NCI-H1694 treated with DMSO at 0.1 percent for 48 hours (cell line): ENCODE measurements around the gene IER2.
"Not testable (repeated sequence)": the region's sequence is repeated elsewhere in the genome, so short reads cannot be mapped to it uniquely, and the experiment has no call there.

ENCODE experiments used
- DNase-seq: peaks from one replicate; lab custom pipeline; 2025; lab: John Stamatoyannopoulos, UW

The IER2 gene

DNA sequence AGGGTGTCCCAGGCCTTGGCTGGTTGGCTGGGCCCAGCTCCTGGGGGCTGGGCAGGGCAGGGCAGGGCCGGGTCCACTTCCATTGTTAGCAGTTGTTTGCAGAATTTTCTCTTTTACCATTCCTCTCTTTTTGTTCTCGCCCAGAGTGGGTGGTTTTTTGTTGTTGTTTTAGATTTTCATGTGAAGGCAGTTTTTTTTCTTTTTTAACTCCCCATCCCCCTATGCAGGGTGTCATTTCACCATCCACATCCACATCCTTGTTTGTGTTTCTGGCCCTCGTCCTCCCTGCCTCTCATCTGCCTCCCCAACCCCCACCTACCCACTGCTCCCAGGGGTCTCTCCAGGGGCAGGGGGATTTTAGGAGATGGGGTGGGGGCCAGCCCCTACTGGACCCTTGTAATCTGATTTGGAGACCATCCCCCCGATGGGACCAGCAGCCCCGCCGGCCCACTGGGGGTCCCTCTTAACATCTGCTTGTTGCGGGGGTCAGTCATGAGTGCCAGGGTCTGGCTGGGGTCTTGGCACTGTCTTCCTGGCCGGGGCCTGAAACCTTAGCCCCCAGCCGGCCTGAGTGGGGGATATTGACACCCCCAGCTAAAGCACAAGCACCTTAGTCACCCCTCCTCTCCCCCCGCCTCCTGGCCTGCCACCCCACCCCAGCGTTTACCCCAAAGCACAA lies 10.4 kb upstream of the IER2 start:
- no peak for DNase-seq

DNA sequence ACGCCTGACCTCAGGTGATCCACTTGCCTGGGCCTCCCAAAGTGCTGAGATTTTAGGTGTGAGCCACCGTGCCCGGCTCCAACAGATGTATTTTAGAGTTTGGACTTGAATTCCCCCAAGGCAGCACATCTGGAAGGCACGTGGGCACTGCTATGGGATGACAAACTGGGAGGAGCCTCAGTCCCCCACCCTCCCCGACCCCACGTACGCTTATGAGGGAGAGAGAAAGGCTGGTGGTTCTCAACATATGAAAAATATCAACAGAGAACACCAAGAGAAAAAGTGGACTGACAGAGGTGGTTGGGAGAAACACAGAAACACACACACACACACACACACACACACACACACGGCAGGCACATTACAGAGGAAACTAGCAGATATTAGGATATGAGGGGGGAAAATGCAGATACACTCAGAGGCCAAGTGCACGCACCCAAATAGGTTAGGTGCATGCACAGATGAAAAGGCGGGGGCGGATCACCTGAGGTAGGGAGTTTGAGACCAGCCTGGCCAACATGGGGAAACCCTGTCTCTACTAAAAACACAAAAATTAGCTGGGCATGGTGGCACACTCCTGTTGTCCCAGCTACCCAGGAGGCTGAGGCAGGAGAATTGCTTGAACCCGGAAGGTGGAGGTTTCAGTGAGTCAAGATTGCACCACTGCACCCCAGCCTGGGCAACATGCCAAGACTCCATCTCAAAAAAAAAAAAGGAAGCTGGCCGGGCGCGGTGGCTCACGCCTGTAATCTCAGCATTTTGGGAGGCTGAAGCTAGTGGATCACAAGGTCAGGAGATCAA lies 3.2 kb upstream of the IER2 start:
- no peak for DNase-seq

DNA sequence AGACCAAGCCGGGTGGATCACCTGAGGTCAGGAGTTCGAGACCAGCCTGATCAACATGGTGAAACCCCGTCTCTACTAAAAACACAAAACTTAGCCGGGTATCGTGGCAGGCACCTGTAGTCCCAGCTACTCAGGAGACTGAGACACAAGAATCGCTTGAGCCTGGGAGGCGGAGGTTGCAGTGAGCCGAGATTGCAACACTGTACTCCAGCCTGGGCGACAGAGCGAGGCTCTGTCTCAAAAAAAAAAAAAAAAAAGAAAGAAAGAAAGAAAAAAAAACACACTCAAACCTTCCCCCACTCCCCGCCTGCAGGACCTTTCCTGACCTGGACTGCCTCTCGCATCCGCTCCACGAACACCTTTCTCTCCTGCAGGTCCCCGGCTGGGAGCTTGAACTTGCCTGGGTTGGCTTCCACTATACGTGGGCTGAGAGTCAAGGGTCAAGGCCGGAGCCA lies 1.0 kb upstream of the IER2 start:
- DNase-seq = not testable (repeated sequence)

DNA sequence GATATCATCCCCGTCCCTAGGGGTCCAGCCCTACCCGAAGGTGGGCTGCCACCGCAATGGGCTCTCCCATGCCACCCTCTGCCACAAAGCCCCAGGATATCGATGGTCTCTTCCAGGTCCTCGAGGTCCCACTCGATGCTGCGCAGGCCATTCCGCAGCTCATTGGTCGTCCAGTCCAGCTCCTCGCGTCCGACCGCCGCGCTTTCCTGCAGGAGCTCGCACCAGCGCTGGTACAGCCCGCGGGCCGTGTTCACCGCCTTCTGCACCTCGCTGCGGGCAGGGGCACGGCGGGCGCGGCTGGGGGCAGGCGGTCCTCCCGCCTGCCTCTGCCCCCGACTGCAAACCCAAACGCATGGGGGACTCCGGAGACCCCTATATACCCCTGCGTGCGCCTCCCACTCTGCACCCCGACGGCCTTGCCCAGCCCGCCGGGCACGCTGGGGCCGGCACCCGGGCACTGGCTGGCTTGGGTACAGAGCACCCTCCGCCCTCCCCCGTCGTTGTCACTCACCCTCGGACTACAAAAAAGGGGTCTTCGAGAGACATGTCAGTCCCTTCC lies 504 bp upstream of the IER2 start:
- no peak for DNase-seq

DNA sequence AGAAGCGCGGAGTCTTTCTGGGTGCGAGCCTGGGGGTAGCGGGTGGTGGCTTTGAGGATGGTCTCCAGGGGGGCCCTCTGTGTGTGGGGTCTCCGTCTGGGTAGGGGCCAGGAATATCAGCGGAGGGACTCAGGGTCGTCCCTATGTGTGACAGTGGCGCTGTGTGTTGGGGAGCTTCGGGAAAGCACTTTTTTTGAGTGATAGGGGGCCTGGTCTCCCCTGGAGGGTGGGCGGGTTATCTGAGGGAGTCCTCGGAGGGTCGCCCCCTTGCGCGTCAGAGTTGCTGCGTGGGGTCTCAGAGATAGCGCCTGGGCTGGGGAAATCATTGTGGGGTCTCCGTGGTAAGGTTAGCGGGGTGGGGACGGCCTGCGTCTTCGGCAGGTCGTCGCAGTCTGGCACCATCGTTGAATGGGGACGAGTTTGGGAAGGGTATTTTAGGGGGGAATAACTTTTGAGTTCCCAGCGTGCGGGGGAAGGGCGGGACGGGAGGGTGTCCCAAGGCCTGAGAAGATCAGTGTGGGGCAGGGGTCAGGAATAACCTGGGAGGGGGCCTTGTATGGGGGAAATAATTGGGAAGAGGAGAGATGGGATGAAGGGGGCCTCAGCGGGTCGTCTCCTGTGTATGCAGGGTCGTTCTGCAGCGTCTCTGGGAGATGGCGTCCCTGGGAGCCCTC lies 857 bp downstream of the IER2 start:
- DNase-seq = no peak

DNA sequence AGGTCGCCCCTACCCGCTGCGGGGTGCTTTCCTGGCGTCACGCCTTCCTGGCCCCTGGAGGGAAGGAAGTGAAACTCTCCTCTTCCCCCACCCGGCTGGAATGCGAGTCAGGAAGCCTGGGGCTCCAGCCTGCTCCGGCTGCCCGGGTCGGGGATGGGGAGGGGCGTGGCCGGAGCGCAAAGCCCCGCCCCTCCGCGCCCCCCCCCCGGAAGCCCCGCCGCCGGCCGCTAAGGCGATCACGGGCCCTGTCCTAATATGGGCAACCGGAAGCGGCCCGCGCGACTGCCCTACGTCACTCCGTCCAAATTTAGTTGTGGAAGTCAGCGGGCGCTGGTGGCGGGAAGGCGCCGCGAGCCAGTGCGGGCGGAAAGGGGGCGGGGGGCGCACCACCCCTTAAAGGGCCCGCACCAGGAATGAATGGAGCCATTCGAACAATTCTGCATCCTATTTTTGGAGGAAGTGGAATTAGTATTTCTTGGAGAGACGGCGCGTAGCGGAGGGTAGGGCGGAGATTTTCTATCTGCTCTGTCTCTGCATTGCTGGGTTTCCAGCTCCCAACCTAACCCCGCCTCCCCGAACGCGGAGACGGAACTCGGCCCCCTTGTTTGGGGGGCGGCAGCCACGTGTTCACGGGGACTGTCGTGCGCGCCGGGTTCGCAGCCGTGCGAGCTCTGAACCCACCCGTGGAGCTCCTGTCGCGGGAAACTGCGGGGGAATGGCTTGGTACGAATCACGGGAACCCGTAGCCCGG lies 1.6 kb downstream of the IER2 start:
- DNase-seq = peak; percentile 91

- peak; percentile 77 for DNase-seq
Observed at GRCh38 chr19:13152356-13152973, 2.3 kb downstream of the IER2 start.

DNA sequence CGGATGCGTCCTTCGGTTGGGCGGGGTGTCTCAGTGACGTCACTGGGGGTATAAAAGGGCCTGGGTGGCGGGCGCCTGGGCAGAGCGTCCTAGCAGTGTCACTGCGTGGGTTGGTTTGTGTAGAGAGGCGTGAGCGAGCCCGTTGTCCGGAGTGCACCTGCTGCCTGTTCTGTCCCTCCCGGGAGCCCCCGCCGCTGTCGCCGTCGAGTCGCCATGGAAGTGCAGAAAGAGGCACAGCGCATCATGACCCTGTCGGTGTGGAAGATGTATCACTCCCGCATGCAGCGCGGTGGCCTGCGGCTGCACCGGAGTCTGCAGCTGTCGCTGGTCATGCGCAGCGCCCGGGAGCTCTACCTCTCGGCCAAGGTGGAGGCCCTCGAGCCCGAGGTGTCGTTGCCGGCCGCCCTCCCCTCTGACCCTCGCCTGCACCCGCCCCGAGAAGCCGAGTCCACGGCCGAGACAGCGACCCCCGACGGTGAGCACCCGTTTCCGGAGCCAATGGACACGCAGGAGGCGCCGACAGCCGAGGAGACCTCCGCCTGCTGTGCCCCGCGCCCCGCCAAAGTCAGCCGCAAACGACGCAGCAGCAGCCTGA lies 2.9 kb downstream of the IER2 start:
- no peak for DNase-seq

DNA sequence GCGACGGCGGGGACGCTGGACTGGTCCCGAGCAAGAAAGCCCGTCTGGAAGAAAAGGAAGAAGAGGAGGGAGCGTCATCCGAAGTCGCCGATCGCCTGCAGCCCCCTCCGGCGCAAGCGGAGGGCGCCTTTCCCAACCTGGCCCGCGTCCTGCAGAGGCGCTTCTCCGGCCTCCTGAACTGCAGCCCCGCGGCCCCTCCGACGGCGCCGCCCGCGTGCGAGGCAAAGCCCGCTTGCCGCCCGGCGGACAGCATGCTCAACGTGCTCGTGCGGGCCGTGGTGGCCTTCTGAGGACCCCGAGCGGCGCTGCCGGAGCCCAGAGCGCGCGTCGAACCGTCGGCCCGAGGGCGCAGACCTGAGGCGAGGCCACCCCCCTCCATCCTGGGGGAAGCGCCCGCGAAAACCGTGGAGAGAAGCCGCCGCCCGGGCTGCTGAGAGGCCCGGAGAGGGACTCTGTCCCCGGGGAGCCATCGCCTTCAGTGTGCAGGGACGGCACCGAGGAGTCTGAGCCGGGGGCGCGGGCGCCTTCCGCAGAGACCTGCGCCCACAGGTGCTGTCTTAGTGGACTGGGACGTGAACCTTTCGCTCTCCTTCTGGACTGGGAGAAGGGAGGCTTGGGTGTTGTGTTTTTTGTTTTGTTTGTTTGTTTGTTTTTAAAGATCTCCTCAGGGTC lies 3.5 kb downstream of the IER2 start:
- no peak for DNase-seq

DNA sequence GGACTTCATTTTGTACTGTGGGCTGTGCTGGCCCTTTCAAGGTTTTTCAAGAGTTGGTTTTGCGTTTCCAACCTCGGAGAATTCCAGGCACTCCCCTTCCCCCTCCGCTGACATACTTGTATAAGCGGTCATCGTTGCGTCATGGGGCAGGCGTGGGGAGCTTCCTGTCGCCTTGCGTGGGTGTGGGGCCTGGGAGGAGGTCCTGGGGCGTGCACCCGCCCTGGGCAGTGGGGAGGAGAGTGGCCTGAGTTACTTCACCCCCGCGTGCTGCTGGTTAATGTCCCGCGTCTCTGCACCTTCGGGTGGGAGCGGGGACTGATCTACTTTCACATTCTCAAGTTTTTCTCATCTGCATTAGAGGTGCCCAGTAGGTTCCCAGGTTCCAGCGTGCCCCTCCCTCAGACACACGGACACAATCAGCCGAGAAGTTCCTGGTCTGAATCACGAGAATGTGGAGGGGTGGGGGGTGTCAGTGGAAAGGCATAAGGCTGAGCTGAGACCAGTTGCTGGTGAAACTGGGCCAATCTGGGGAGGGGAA lies 4.1 kb downstream of the IER2 start:
- DNase-seq = no peak

- DNase-seq = no peak
Observed at GRCh38 chr19:13154911-13155471, 4.8 kb downstream of the IER2 start.

DNA sequence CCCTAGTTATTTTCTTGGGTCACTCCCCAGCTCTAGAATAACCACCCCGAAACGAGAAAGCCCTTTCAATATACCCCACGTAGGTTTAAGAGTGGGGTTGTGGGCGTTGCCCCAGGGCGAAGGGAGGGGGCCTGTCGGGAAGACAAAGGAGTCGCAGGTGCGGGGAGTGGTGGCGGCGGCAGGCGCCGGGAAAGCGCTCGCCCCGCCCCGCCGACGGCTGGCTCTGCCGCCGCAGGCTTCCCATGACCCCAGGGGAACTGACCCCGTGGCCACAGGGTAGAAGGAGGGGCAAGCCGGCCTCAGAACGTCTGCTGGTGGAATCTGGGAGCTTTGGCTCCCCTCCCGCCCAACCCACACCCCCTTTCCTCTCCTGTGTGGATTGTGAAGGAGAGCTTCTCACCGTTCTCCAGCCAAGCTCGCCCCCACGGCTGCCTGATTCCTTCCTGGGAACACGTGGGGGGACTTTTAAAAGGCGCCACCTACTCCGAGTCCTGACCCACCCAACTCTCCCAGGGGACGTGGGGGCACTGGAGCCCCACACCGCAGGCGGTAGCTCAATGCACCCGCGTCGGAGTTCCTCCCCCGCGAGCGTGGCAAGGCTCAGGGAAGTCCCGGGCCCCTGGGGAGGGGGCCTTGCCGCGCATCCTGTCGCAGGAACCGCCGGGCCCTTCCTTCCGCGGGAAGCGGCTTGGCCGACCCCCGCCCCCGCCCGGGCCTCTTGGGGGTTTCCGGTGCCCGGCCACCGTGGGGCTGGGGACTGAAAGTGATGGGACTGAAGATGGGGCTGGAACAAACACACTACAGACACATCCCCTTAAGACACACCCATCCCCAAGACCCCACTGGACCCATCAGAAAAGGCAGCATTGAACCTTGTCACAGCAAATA lies 5.5 kb downstream of the IER2 start:
- no peak for DNase-seq

GRCh38 chr19:13159713-13160112 lies 9.5 kb downstream of the IER2 start:
- DNase-seq = no peak

- no peak for DNase-seq
Observed at GRCh38 chr19:13160557-13160956, 10.3 kb downstream of the IER2 start.

- DNase-seq = peak; percentile 66
Observed at GRCh38 chr19:13162724-13163608, 12.8 kb downstream of the IER2 start.

GRCh38 chr19:13163609-13164342 lies 13.6 kb downstream of the IER2 start:
- no peak for DNase-seq
